ENCODE measurements around the gene ABCD4.

- peak; percentile 53 for TF ChIP-seq CTCF (IDR thresholded peaks at IDR 0.05; ENCODE audit: low read length)
- no peak for TF ChIP-seq EZH2 (IDR thresholded peaks at IDR 0.05; ENCODE audit: borderline replicate concordance, low read length)
Measured at GRCh38 chr14:74302152-74302628, 544 bp downstream of the ABCD4 start.

Measured in OCI-LY1 (cell line).